Ishikawa (cell line): Measurements from ENCODE around the gene AQP2.

Experiments
- CEBPB ChIP-seq: IDR thresholded peaks from 2 replicates; pipeline ENCODE4 v1.6.1; 2012
- CREB1 ChIP-seq: IDR thresholded peaks from 2 replicates; pipeline ENCODE4 v1.6.1; 2012; ENCODE audit warnings: low read depth
- EP300 ChIP-seq: IDR thresholded peaks from 2 replicates; pipeline ENCODE4 v1.6.1; 2012; ENCODE audit warnings: borderline replicate concordance
- TEAD4 ChIP-seq: IDR thresholded peaks from 2 replicates; pipeline ENCODE4 v1.6.1; 2012
- TF ChIP-seq, protein P1 (sequence below): IDR thresholded peaks from 2 replicates; pipeline ENCODE4 v1.6.1; 2012; ENCODE audit warnings: low read depth, mild to moderate bottlenecking

DNA sequence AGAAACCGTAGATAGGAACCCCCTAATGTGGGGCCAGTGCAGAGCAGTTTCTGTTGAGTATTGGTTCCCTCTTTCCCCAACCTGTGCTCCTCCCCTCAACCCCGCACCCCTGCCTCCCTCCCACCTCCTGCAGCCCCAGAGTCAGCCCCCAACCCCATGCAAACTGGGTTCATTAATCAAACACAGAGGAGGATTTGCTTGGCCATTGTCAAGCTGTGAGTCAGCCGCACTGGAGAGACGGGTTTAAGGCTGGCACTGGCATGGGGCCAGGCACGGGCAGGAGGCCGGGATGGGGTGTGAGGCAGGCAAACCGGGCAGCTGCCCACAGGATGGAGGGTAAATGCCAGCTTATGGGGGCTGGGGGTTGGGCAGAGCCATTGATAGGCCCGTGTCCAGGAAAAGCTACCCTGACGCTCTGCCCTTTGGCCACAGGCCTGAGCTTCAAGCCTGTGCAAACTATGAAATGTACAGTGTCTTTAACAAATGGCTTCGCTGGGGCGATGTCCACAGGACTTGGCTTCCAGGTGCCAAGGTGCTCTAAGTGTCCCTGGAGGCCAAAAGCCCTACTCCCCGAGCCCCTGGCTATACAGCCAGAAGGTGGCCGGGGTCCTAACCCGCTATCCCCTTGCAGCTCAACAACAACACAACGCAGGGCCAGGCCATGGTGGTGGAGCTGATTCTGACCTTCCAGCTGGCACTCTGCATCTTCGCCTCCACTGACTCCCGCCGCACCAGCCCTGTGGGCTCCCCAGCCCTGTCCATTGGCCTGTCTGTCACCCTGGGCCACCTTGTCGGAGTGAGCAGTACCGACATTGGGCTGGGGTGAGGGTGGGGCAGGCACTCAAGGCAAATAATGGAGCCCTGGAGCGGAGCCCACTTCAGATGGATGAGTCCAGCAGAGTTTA lies 12.6 kb downstream of the AQP2 start:
- peak; percentile 98 for TF ChIP-seq EP300
- TF ChIP-seq, protein P1, sequence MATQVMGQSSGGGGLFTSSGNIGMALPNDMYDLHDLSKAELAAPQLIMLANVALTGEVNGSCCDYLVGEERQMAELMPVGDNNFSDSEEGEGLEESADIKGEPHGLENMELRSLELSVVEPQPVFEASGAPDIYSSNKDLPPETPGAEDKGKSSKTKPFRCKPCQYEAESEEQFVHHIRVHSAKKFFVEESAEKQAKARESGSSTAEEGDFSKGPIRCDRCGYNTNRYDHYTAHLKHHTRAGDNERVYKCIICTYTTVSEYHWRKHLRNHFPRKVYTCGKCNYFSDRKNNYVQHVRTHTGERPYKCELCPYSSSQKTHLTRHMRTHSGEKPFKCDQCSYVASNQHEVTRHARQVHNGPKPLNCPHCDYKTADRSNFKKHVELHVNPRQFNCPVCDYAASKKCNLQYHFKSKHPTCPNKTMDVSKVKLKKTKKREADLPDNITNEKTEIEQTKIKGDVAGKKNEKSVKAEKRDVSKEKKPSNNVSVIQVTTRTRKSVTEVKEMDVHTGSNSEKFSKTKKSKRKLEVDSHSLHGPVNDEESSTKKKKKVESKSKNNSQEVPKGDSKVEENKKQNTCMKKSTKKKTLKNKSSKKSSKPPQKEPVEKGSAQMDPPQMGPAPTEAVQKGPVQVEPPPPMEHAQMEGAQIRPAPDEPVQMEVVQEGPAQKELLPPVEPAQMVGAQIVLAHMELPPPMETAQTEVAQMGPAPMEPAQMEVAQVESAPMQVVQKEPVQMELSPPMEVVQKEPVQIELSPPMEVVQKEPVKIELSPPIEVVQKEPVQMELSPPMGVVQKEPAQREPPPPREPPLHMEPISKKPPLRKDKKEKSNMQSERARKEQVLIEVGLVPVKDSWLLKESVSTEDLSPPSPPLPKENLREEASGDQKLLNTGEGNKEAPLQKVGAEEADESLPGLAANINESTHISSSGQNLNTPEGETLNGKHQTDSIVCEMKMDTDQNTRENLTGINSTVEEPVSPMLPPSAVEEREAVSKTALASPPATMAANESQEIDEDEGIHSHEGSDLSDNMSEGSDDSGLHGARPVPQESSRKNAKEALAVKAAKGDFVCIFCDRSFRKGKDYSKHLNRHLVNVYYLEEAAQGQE = no peak
- TF ChIP-seq CEBPB = peak; percentile 54; the same call in 1 of the 2 replicates
- peak; percentile 92 for TF ChIP-seq TEAD4
- no peak for TF ChIP-seq CREB1
